ENCODE measurements around the gene HTR1D.

The HTR1D gene

DNA sequence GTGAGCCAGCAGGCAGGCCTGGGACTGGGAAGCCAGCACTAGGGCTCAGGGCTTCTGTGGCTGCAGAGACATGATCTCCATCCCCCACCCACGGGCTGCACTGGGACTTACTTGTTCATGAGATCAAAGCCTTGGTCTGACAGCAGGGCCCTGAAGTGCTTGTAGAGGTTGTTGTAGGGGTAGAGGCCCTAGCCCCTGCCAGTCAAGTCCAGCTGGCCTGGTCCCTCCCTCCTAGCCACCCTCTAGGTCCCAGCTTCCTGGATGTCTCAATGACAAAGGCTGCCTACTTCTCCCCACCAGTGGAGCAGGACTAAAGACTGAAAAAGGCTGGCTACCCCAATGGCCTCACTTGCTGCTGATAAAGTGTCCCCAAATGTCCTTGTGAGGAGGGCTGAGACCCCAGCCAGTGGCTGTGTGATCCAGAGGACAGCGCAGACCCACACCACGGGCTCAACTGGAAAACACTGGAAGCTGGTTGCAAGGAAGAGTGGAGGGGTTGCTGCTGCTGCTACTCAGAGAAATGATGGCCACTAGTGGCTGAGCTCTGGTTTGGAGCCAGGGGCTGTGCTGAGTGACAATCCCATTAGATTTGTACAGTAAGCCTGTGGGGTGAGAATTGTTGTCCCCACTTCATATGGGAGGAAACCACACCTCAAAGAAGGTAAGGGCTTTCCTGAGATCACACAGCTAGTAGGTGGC, 1.4 kb downstream of the HTR1D start:
- DNase-seq (ENCODE audit: insufficient read length, low spot score) (no peak), FAIRE-seq (no peak)
- no peak for TF ChIP-seq CTCF (IDR thresholded peaks at IDR 0.05; ENCODE audit: insufficient read depth, missing control alignments)

- FAIRE-seq (no peak), DNase-seq (ENCODE audit: insufficient read length, low spot score) (no peak)
- no peak for TF ChIP-seq CTCF (IDR thresholded peaks at IDR 0.05; ENCODE audit: insufficient read depth, missing control alignments)
Observed at GRCh38 chr1:23215291-23215690, 2.0 kb downstream of the HTR1D start.

DNA sequence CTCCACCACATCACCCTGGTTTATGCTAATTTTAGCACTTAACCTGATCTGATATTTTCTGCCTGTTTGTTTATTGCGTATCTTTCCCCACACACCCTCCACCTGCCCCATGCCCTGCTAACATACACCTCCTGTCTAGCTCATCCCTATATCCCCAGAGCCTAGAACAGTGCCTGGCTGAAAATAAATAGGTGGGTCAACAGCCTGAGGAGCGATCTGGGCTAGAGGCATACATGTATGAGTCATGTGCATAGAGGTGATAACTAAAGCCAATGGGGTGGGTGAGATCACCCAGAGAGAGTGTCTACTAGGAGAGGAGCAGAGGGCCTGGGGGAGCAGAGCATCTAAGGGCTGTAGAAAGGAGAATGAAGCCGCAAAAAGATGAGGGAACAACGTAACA, 2.7 kb downstream of the HTR1D start:
- FAIRE-seq (no peak), DNase-seq (ENCODE audit: insufficient read length, low spot score) (no peak)
- no peak for TF ChIP-seq CTCF (IDR thresholded peaks at IDR 0.05; ENCODE audit: insufficient read depth, missing control alignments)

DNA sequence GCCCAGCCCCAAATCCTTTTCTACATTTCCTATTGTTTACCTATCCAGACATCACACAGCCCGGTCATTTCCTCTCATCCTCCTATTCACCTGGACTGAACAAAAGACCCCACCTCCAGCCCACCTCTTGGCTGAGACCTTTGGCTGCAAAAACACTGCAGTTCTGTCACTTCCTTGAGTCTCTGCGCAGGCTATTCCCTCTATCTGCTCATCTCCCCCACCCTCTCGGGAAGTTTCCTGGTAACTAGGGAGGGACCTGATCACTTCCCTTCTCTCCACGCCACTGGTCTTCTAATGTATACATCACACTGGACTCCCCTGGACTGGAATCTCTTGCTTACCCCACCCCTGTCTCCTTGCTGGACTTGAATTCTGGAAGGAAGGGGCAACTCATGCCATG, 5.3 kb downstream of the HTR1D start:
- DNase-seq (ENCODE audit: insufficient read length, low spot score) (no peak), FAIRE-seq (no peak)
- TF ChIP-seq CTCF (IDR thresholded peaks at IDR 0.05; ENCODE audit: insufficient read depth, missing control alignments), result no peak

GRCh38 chr1:23210963-23211362, 6.3 kb downstream of the HTR1D start:
- TF ChIP-seq CTCF (IDR thresholded peaks at IDR 0.05; ENCODE audit: insufficient read depth, missing control alignments), result no peak
- FAIRE-seq, result no peak

GRCh38 chr1:23210351-23210785, 6.9 kb downstream of the HTR1D start:
- no peak for DNase-seq (ENCODE audit: insufficient read length, low spot score)
- FAIRE-seq, result no peak
- no peak for TF ChIP-seq CTCF (IDR thresholded peaks at IDR 0.05; ENCODE audit: insufficient read depth, missing control alignments)

More at GRCh38 chr1:23210963-23211362, 6.3 kb downstream of the HTR1D start:
- no peak for DNase-seq (ENCODE audit: insufficient read length, low spot score)

DNA sequence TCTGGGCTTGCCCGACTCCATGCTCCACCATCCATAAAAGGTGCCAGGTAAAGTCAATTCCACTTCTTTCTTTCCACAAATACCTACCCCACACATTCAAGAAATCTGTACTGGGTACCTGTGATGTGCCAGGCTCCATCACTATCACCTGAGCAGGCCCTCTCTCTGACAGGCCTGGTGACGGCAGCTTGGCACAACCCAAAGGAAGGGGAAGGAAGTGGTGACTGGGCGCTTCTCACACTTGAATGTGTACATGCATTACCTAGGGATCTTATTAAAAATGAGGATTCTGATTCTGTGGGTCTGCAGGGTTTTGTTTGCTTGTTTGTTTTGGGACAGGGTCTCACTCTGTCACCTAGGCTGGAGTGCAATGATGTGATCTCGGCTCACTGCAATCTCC, 7.5 kb downstream of the HTR1D start:
- no peak for TF ChIP-seq CTCF (IDR thresholded peaks at IDR 0.05; ENCODE audit: insufficient read depth, missing control alignments)
- DNase-seq (ENCODE audit: insufficient read length, low spot score), result no peak
- FAIRE-seq, result no peak
